Neural progenitor cell (in vitro differentiated cells): ENCODE results near the gene STXBP3. TPM values are rescaled to one million over a fixed set of nuclear protein-coding genes. Genes with fewer than 3 reads are reported as not detected.

Experiments used
- DNase-seq: peaks from one replicate; pipeline ENCODE4 v3.0.0-alpha.2; 2016; ENCODE audit warnings: low spot score
- H2AFZ ChIP-seq: fragments of 200-600 bp; sonication (generic); replicated peaks from 2 replicates; pipeline ENCODE4 v1.6.1; 2016; ENCODE audit warnings: antibody characterized with exemption
- H3F3A ChIP-seq: fragments of 200-600 bp; sonication (generic); 2 replicates; pipeline ENCODE4 v1.6.1; 2016; ENCODE audit warnings: antibody characterized with exemption, low read depth
- H3K27ac ChIP-seq: fragments of 200-600 bp; sonication (generic); 2 replicates; pipeline ENCODE4 v1.5.1; 2016; ENCODE audit warnings: mild to moderate bottlenecking
- H3K27me3 ChIP-seq: fragments of 200-600 bp; sonication (generic); 2 replicates; pipeline ENCODE4 v1.6.1; 2016; ENCODE audit warnings: mild to moderate bottlenecking, moderate library complexity
- H3K36me3 ChIP-seq: fragments of 200-600 bp; sonication (generic); 2 replicates; pipeline ENCODE4 v1.5.1; 2016
- H3K4me1 ChIP-seq: fragments of 200-600 bp; sonication (generic); 2 replicates; pipeline ENCODE4 v1.6.1; 2016; ENCODE audit warnings: mixed run types
- H3K4me2 ChIP-seq: fragments of 200-600 bp; sonication (generic); 2 replicates; pipeline ENCODE4 v1.6.1; 2016
- H3K4me3 ChIP-seq: fragments of 200-600 bp; sonication (generic); 2 replicates; pipeline ENCODE4 v1.5.1; 2016
- H3K79me2 ChIP-seq: fragments of 200-600 bp; sonication (generic); 2 replicates; pipeline ENCODE4 v1.6.1; 2016; ENCODE audit warnings: low read depth
- H3K9ac ChIP-seq: fragments of 200-600 bp; sonication (generic); 2 replicates; pipeline ENCODE4 v1.6.1; 2016
- H3K9me3 ChIP-seq: fragments of 200-600 bp; sonication (generic); 2 replicates; pipeline ENCODE4 v1.5.1; 2016; ENCODE audit warnings: low read depth
- H4K20me1 ChIP-seq: fragments of 200-600 bp; sonication (generic); 2 replicates; pipeline ENCODE4 v1.6.1; 2016; ENCODE audit warnings: low read depth
- H3K27ac Mint-ChIP-seq: 3 replicates; pipeline ENCODE4 v1.8.0; 2021; ENCODE audit warnings: mixed read lengths
- H3K27me3 Mint-ChIP-seq: 2 replicates; pipeline ENCODE4 v1.8.0; 2022; ENCODE audit warnings: low read depth, mild to moderate bottlenecking, inconsistent platforms, moderate library complexity, mixed read lengths; ENCODE audit not compliant: insufficient read depth
- H3K36me3 Mint-ChIP-seq: 3 replicates; pipeline ENCODE4 v1.8.0; 2021; ENCODE audit warnings: mixed read lengths
- H3K4me1 Mint-ChIP-seq: 3 replicates; pipeline ENCODE4 v1.8.0; 2021; ENCODE audit warnings: mixed read lengths
- H3K4me3 Mint-ChIP-seq: 3 replicates; pipeline ENCODE4 v1.8.0; 2021; ENCODE audit warnings: mild to moderate bottlenecking, moderate library complexity, mixed read lengths
- H3K9me3 Mint-ChIP-seq: 3 replicates; pipeline ENCODE4 v1.8.0; 2020; ENCODE audit warnings: mixed read lengths
- CTCF ChIP-seq: fragments of 200-600 bp; sonication (generic); IDR thresholded peaks from 2 replicates; pipeline ENCODE4 v1.5.1; 2017; ENCODE audit warnings: antibody characterized with exemption, mild to moderate bottlenecking
- EZH2 ChIP-seq: fragments of 200-600 bp; sonication (generic); IDR thresholded peaks from 2 replicates; pipeline ENCODE4 v1.6.1; 2017; ENCODE audit warnings: antibody characterized with exemption, mild to moderate bottlenecking, moderate library complexity
- EZH2phosphoT487 ChIP-seq: fragments of 200-600 bp; sonication (generic); IDR thresholded peaks from 2 replicates; pipeline ENCODE4 v1.6.1; 2017; ENCODE audit warnings: antibody characterized with exemption
- total RNA-seq: library from RNA; depleted of rRNA; stranded (reverse); fragments of >200 nt; gene quantifications from 2 replicates; pipeline ENCODE4 v1.2.3, GENCODE V29; 2015; ENCODE audit warnings: low replicate concordance

Gene STXBP3
- total RNA-seq, 1 donor from 2014 or later: 89.8 TPM

GRCh38 chr1:108814343-108815125 is 68.1 kb downstream of the STXBP3 start:
- Histone ChIP-seq H3K9ac (no peak overlapping the region), H3K4me2 (no peak overlapping the region), H3K4me1 (peaks cover 22% of the 10 kb centered on the region), H3K4me3 (no peak overlapping the region), H2AFZ (no peak overlapping the region), H3K9me3 (no peaks in the 10 kb centered on the region), H3K27ac (no peak overlapping the region), H3F3A (no peaks in the 10 kb centered on the region), H4K20me1 (no peaks in the 10 kb centered on the region), H3K27me3 (no peaks in the 10 kb centered on the region), H3K79me2 (no peaks in the 10 kb centered on the region), H3K36me3 (no peaks in the 10 kb centered on the region)
- H3K9me3 Mint-ChIP-seq: no peaks in the 10 kb centered on the region
- DNase-seq: no peak
- H3K4me3 Mint-ChIP-seq: no peak overlapping the region
- H3K36me3 Mint-ChIP-seq: peaks cover 5% of the 10 kb centered on the region
- peaks cover 2% of the 10 kb centered on the region for H3K27me3 Mint-ChIP-seq
- peak overlapping the region; percentile 99 for H3K27ac Mint-ChIP-seq
- H3K4me1 Mint-ChIP-seq: peaks cover 53% of the 10 kb centered on the region
- no peak for TF ChIP-seq EZH2
- TF ChIP-seq CTCF: no peak
- TF ChIP-seq EZH2phosphoT487: no peak

GRCh38 chr1:108815566-108815965 is 69.1 kb downstream of the STXBP3 start:
- no peaks in the 10 kb centered on the region for H3K9me3 ChIP-seq
- H3K27ac Mint-ChIP-seq: peak overlapping the region; percentile 99
- no peaks in the 10 kb centered on the region for H3F3A ChIP-seq
- peaks cover 4% of the 10 kb centered on the region for H3K9me3 Mint-ChIP-seq
- H3K9ac ChIP-seq: no peak overlapping the region
- H3K27me3 ChIP-seq: no peaks in the 10 kb centered on the region
- peaks cover 2% of the 10 kb centered on the region for H3K27me3 Mint-ChIP-seq
- peaks cover 22% of the 10 kb centered on the region for H3K4me1 ChIP-seq
- peaks cover 53% of the 10 kb centered on the region for H3K4me1 Mint-ChIP-seq
- no peak for DNase-seq
- H3K4me3 ChIP-seq: no peak overlapping the region
- H3K79me2 ChIP-seq: no peaks in the 10 kb centered on the region
- peaks cover 7% of the 10 kb centered on the region for H3K36me3 Mint-ChIP-seq
- no peaks in the 10 kb centered on the region for H4K20me1 ChIP-seq
- H3K4me2 ChIP-seq: no peak overlapping the region
- no peak overlapping the region for H2AFZ ChIP-seq
- no peak overlapping the region for H3K27ac ChIP-seq
- no peak for TF ChIP-seq EZH2
- no peak overlapping the region for H3K4me3 Mint-ChIP-seq
- H3K36me3 ChIP-seq: no peaks in the 10 kb centered on the region

GRCh38 chr1:108816049-108816893 is 69.8 kb downstream of the STXBP3 start:
- H3K9ac ChIP-seq: no peak overlapping the region
- H3K36me3 ChIP-seq: no peaks in the 10 kb centered on the region
- peak overlapping the region; percentile 74 for H3K4me3 Mint-ChIP-seq
- peaks cover 22% of the 10 kb centered on the region for H3K4me1 ChIP-seq
- H4K20me1 ChIP-seq: no peaks in the 10 kb centered on the region
- peak; percentile 35 for DNase-seq
- no peak overlapping the region for H3K27ac ChIP-seq
- peaks cover 4% of the 10 kb centered on the region for H3K9me3 Mint-ChIP-seq
- peaks cover 53% of the 10 kb centered on the region for H3K4me1 Mint-ChIP-seq
- H3K4me3 ChIP-seq: no peak overlapping the region
- no peaks in the 10 kb centered on the region for H3K79me2 ChIP-seq
- H3K27me3 ChIP-seq: no peaks in the 10 kb centered on the region
- H3K36me3 Mint-ChIP-seq: peaks cover 7% of the 10 kb centered on the region
- TF ChIP-seq CTCF: no peak
- TF ChIP-seq EZH2: no peak
- TF ChIP-seq EZH2phosphoT487: no peak
- H2AFZ ChIP-seq: peak overlapping the region; percentile 83
- peak overlapping the region; percentile 99 for H3K27ac Mint-ChIP-seq
- no peaks in the 10 kb centered on the region for H3K9me3 ChIP-seq
- peaks cover 2% of the 10 kb centered on the region for H3K27me3 Mint-ChIP-seq
- no peaks in the 10 kb centered on the region for H3F3A ChIP-seq
- H3K4me2 ChIP-seq: peak overlapping the region; percentile 37
